ENCODE measurements around the gene NHS. TPM values are rescaled to one million over a fixed set of nuclear protein-coding genes. Genes with fewer than 3 reads are reported as not detected.

The NHS gene
- total RNA-seq, 1 donor from 2014 or later = 27.8 TPM

DNA sequence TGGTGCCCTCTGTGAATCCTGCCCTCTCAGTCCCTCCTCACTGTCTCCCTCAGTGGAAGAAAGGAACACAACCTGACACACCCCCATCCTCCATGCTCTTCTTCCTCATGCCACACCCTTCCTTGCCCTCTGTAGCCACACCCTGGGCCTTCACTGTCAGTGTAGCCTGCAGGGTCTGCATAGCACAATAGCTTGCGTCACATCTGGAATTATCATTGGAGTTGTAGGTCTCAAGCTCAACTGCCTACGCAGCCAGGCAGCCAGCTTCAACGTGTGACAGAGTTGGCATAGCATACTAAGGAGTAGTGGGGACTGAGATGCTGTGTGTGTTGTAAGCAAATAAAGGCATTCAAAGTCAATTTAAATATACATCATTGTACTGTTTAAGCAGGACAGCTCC lies 248.8 kb downstream of the NHS start:
- H3K27me3 Mint-ChIP-seq = no peaks in the 10 kb centered on the region

GRCh38 chrX:17627026-17627425 lies 252.0 kb downstream of the NHS start:
- Mint-ChIP-seq H3K27me3 (no peaks in the 10 kb centered on the region), H3K27ac (no peak overlapping the region), H3K4me3 (no peak overlapping the region), H3K9me3 (no peaks in the 10 kb centered on the region), H3K36me3 (peaks cover 3% of the 10 kb centered on the region), H3K4me1 (ENCODE audit: unreplicated experiment) (peaks cover 21% of the 10 kb centered on the region)
- DNase-seq (ENCODE audit: extremely low spot score, unreplicated experiment) = no peak
- TF ChIP-seq CTCF (conservative IDR thresholded peaks at IDR 0.05) = no peak

More for the DNA sequence above, 248.8 kb downstream of the NHS start:
- H3K27ac Mint-ChIP-seq = no peak overlapping the region
- no peak overlapping the region for H3K4me3 Mint-ChIP-seq
- H3K36me3 Mint-ChIP-seq = peaks cover 6% of the 10 kb centered on the region
- DNase-seq (ENCODE audit: extremely low spot score, unreplicated experiment) = no peak
- peaks cover 35% of the 10 kb centered on the region for H3K4me1 Mint-ChIP-seq (ENCODE audit: unreplicated experiment)
- TF ChIP-seq CTCF (conservative IDR thresholded peaks at IDR 0.05) = no peak
- peaks cover 5% of the 10 kb centered on the region for H3K9me3 Mint-ChIP-seq

- no peak overlapping the region for H3K4me3 Mint-ChIP-seq
- peaks cover 30% of the 10 kb centered on the region for H3K4me1 Mint-ChIP-seq (ENCODE audit: unreplicated experiment)
- no peaks in the 10 kb centered on the region for H3K9me3 Mint-ChIP-seq
- no peak overlapping the region for H3K27ac Mint-ChIP-seq
- H3K27me3 Mint-ChIP-seq = no peaks in the 10 kb centered on the region
- DNase-seq (ENCODE audit: extremely low spot score, unreplicated experiment) = no peak
- H3K36me3 Mint-ChIP-seq = no peaks in the 10 kb centered on the region
- TF ChIP-seq CTCF (conservative IDR thresholded peaks at IDR 0.05) = no peak
Observed at GRCh38 chrX:17628976-17629375, 254.0 kb downstream of the NHS start.

DNA sequence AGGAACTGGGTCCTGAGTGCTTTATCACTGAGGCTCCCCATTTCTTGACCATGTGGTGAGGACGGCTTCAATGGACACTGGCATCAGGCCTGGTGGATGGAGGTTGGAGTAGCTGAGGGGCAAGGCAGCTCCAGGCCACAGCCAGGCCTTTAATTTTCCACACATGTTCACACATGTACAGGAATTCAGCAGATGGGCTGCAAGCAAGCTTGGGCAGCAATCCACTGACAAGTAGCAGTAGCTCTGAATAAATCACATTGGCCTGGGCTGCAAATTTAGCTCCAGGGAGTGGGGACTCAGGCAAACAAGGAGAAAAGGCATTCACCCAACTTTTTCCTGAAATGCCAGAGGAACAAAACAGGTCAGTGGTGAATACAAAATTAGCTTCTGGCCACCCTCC lies 254.5 kb downstream of the NHS start:
- H3K9me3 Mint-ChIP-seq = no peaks in the 10 kb centered on the region
- TF ChIP-seq CTCF (conservative IDR thresholded peaks at IDR 0.05) = no peak
- H3K4me1 Mint-ChIP-seq (ENCODE audit: unreplicated experiment) = peaks cover 35% of the 10 kb centered on the region
- H3K27ac Mint-ChIP-seq = no peak overlapping the region
- H3K27me3 Mint-ChIP-seq = no peaks in the 10 kb centered on the region
- H3K36me3 Mint-ChIP-seq = no peaks in the 10 kb centered on the region
- DNase-seq (ENCODE audit: extremely low spot score, unreplicated experiment) = no peak
- no peak overlapping the region for H3K4me3 Mint-ChIP-seq

DNA sequence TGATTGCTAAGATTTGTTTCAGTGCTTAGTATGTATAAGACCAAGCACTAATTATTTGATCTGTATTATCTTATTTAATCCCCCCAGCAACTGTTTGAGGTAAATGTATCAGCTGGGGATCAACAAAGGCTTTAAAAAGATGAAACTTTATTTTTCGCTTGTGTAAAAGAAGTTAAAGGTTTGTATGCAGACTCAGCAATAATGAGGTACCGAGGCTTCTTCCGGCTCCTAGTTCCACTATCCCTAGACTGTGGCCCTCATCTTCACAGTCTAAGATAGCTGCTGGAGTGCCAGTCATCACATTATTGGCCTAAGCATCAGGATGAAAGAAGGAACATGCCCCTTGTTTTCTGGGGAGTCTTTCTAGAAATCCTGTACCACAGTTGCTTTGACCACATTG lies 256.6 kb downstream of the NHS start:
- no peak overlapping the region for H3K4me3 Mint-ChIP-seq

More for the DNA sequence above, 256.6 kb downstream of the NHS start:
- no peaks in the 10 kb centered on the region for H3K36me3 Mint-ChIP-seq
- H3K27ac Mint-ChIP-seq = no peak overlapping the region
- no peaks in the 10 kb centered on the region for H3K27me3 Mint-ChIP-seq
- TF ChIP-seq CTCF (conservative IDR thresholded peaks at IDR 0.05) = no peak
- no peak for DNase-seq (ENCODE audit: extremely low spot score, unreplicated experiment)
- no peaks in the 10 kb centered on the region for H3K9me3 Mint-ChIP-seq
- peaks cover 54% of the 10 kb centered on the region for H3K4me1 Mint-ChIP-seq (ENCODE audit: unreplicated experiment)

Measured in type B pancreatic cell (in vitro differentiated cells).